Mammary epithelial cell (primary cell): Measurements from ENCODE around the gene ATP1B4.

ENCODE experiments used
- EZH2 ChIP-seq: IDR thresholded peaks from 2 replicates; pipeline ENCODE4 v1.6.1; 2012; ENCODE audit warnings: low read length, inconsistent platforms, borderline replicate concordance
- TF ChIP-seq, protein P1 (sequence below), 2 donors: IDR thresholded peaks in 1 of 2; conservative IDR thresholded peaks in 1 of 2; 2 replicates each; pipeline ENCODE4 v1.5.1; 2011 to 2012; ENCODE audit warnings: inconsistent platforms in 2 of 2, low read length in 2 of 2, mild to moderate bottlenecking in 2 of 2, control low read depth in 1 of 2, low read depth in 1 of 2; ENCODE audit not compliant: insufficient read depth in 1 of 2; ENCODE audit errors: extremely low read depth in 1 of 2

DNA sequence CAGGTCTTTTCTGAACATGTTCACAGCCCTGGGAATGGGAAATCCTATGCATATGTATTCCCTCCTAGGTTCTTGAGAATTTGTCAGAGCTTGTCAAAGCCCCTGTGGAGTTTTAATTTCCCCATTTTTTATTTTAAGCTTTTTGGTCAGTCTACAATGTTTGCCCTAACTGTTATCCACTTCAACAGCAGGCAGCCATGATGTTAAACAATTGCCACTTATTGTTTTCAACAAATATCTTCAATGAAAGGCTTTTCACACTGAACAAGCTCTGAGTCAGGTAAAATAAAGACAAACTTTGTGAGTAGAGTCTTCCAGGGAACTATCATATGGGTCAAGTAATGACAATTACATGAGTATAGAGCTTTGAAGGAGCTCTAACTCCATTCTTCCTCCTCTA, 25.0 kb upstream of the ATP1B4 start:
- TF ChIP-seq, protein P1, sequence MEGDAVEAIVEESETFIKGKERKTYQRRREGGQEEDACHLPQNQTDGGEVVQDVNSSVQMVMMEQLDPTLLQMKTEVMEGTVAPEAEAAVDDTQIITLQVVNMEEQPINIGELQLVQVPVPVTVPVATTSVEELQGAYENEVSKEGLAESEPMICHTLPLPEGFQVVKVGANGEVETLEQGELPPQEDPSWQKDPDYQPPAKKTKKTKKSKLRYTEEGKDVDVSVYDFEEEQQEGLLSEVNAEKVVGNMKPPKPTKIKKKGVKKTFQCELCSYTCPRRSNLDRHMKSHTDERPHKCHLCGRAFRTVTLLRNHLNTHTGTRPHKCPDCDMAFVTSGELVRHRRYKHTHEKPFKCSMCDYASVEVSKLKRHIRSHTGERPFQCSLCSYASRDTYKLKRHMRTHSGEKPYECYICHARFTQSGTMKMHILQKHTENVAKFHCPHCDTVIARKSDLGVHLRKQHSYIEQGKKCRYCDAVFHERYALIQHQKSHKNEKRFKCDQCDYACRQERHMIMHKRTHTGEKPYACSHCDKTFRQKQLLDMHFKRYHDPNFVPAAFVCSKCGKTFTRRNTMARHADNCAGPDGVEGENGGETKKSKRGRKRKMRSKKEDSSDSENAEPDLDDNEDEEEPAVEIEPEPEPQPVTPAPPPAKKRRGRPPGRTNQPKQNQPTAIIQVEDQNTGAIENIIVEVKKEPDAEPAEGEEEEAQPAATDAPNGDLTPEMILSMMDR (conservative IDR thresholded peaks at IDR 0.05 in 1 of 2, IDR thresholded peaks at IDR 0.05 in 1 of 2; ENCODE audit: extremely low read depth in 1 of 2, insufficient read depth in 1 of 2, low read depth in 1 of 2, low read length in 2 of 2) = no peak
- TF ChIP-seq EZH2 = no peak
